GM21529 (cell line): ENCODE measurements around the gene CAB39.

Source experiments
- ATAC-seq: cut with Tn5 transposase; IDR thresholded peaks from one replicate; pipeline ENCODE4 v1.9.1; 2021; ENCODE audit not compliant: unreplicated experiment

CAB39 gene

GRCh38 chr2:230781130-230781797 lies 68.6 kb downstream of the CAB39 start:
- ATAC-seq: no peak

GRCh38 chr2:230783101-230783500 lies 70.5 kb downstream of the CAB39 start:
- no peak for ATAC-seq

- ATAC-seq: no peak
Observed at GRCh38 chr2:230784795-230785194, 72.2 kb downstream of the CAB39 start.

GRCh38 chr2:230785346-230785745 lies 72.7 kb downstream of the CAB39 start:
- ATAC-seq: no peak

- ATAC-seq: no peak
Observed at GRCh38 chr2:230787101-230787500, 74.5 kb downstream of the CAB39 start.

- no peak for ATAC-seq
Observed at GRCh38 chr2:230788554-230789175, 76.0 kb downstream of the CAB39 start.

GRCh38 chr2:230790981-230791380 lies 78.3 kb downstream of the CAB39 start:
- no peak for ATAC-seq

GRCh38 chr2:230793572-230794359 lies 81.1 kb downstream of the CAB39 start:
- ATAC-seq: peak; percentile 53

GRCh38 chr2:230794497-230794896 lies 81.9 kb downstream of the CAB39 start:
- ATAC-seq: no peak

- ATAC-seq: no peak
Observed at GRCh38 chr2:230795856-230796255, 83.2 kb downstream of the CAB39 start.

- no peak for ATAC-seq
Observed at GRCh38 chr2:230796280-230796862, 83.7 kb downstream of the CAB39 start.

- ATAC-seq: peak; percentile 65
Observed at GRCh38 chr2:230797515-230798495, 85.2 kb downstream of the CAB39 start.

GRCh38 chr2:230798769-230799399 lies 86.2 kb downstream of the CAB39 start:
- ATAC-seq: no peak

- ATAC-seq: no peak
Observed at GRCh38 chr2:230805353-230806017, 92.8 kb downstream of the CAB39 start.

- no peak for ATAC-seq
Observed at GRCh38 chr2:230807729-230808128, 95.1 kb downstream of the CAB39 start.

- ATAC-seq: no peak
Observed at GRCh38 chr2:230809015-230809414, 96.4 kb downstream of the CAB39 start.

GRCh38 chr2:230809677-230810251 lies 97.1 kb downstream of the CAB39 start:
- ATAC-seq: no peak

GRCh38 chr2:230811508-230811907 lies 98.9 kb downstream of the CAB39 start:
- no peak for ATAC-seq

GRCh38 chr2:230812033-230812432 lies 99.4 kb downstream of the CAB39 start:
- ATAC-seq: no peak
